Panc1 (cell line): ENCODE data around the gene NR2F6. TPM values are rescaled to one million over a fixed set of nuclear protein-coding genes. Genes with fewer than 3 reads are reported as not detected.

ENCODE experiments used
- ATAC-seq: fragments of 200-7000 bp; cut with Tn5 transposase; 2 replicates; pipeline ENCODE4 v1.9.1; 2020; ENCODE audit warnings: mild to moderate bottlenecking, moderate library complexity
- BruUV-seq: library from RNA; stranded (reverse); fragments of 400-500 nt; replicated peaks from 2 replicates; lab custom pipeline; 2021; lab: Mats Ljungman, UMichigan
- CTCF ChIA-PET: fragments of 300-600 bp; sonication (Branson Sonifier 250); formaldehyde crosslinking; loops from one replicate; lab custom pipeline; 2022; ENCODE audit warnings: antibody characterized with exemption; lab: Charles Lee
- POLR2A ChIA-PET: fragments of 300-600 bp; sonication (Branson Sonifier 250); formaldehyde crosslinking; loops from one replicate; lab custom pipeline; 2022; ENCODE audit warnings: antibody characterized with exemption; lab: Charles Lee
- DNase-seq: peaks from one replicate; pipeline ENCODE4 v3.0.0-alpha.2; 2010; ENCODE audit warnings: low read depth, low spot score
- H3K27ac ChIP-seq: 2 replicates; pipeline ENCODE4 v1.5.1; 2011; ENCODE audit warnings: mild to moderate bottlenecking, low read length, inconsistent platforms
- H3K27me3 ChIP-seq: fragments of 200-500 bp; sonication (Bioruptor generic); 2 replicates; pipeline ENCODE4 v1.6.0; 2014; ENCODE audit warnings: low read length, inconsistent platforms; ENCODE audit not compliant: control insufficient read depth, insufficient read depth
- H3K36me3 ChIP-seq: fragments of 200-500 bp; sonication (Bioruptor generic); 2 replicates; pipeline ENCODE4 v1.5.1; 2014; ENCODE audit warnings: inconsistent platforms, mild to moderate bottlenecking, low read length, moderate library complexity; ENCODE audit not compliant: control insufficient read depth, insufficient read depth
- H3K4me1 ChIP-seq: 2 replicates; pipeline ENCODE4 v1.5.1; 2011; ENCODE audit warnings: inconsistent platforms, mild to moderate bottlenecking, low read length, moderate library complexity; ENCODE audit not compliant: control insufficient read depth, insufficient read depth
- H3K4me3 ChIP-seq, 2 experiments: 2 replicates each; pipeline ENCODE4 v1.5.1; 2011 to 2012; ENCODE audit warnings: low read depth in 2 of 2, low read length in 2 of 2, mild to moderate bottlenecking in 2 of 2, inconsistent platforms in 1 of 2, moderate library complexity in 1 of 2
- H3K9me3 ChIP-seq: fragments of 200-500 bp; sonication (Bioruptor generic); 2 replicates; pipeline ENCODE4 v1.5.1; 2014; ENCODE audit warnings: low read depth, mild to moderate bottlenecking, inconsistent platforms, low read length, moderate library complexity; ENCODE audit not compliant: control insufficient read depth, insufficient read depth
- CTCF ChIP-seq: fragments of 450-650 bp; IDR thresholded peaks from 2 replicates; pipeline ENCODE4 v1.5.1; 2017; ENCODE audit warnings: mild to moderate bottlenecking
- POLR2AphosphoS5 ChIP-seq: IDR thresholded peaks from 2 replicates; pipeline ENCODE4 v1.6.1; 2012; ENCODE audit warnings: mild to moderate bottlenecking, low read depth, low read length, moderate library complexity
- REST ChIP-seq, 2 experiments: IDR thresholded peaks; 2 replicates each; pipeline ENCODE4 v1.6.1; 2011 to 2012; ENCODE audit warnings: low read depth in 2 of 2, control low read depth in 1 of 2, low read length in 1 of 2, mild to moderate bottlenecking in 1 of 2, moderate library complexity in 1 of 2; ENCODE audit not compliant: insufficient read depth in 1 of 2
- SIN3A ChIP-seq: IDR thresholded peaks from 2 replicates; pipeline ENCODE4 v1.6.1; 2012; ENCODE audit warnings: low read depth, mild to moderate bottlenecking, low read length, moderate library complexity, borderline replicate concordance; ENCODE audit not compliant: insufficient read depth
- TCF7L2 ChIP-seq: IDR thresholded peaks from 2 replicates; pipeline ENCODE4 v1.6.1; 2011; ENCODE audit warnings: mild to moderate bottlenecking, low read depth, low read length, inconsistent platforms
- in situ Hi-C: cut with HindIII; loops from 2 replicates; pipeline ENCODE4 v1.10.0; 2016; ENCODE audit warnings: low sequenced_read_pairs, low pct_unique_long_range_greater_than_20kb
- intact Hi-C: fragments of 100-400 bp; cut with micrococcal nuclease; formaldehyde crosslinking; loops from one replicate; pipeline ENCODE4 v1.10.0; 2022; ENCODE audit not compliant: unreplicated experiment
- total RNA-seq: library from RNA; stranded (reverse); gene quantifications from one replicate; pipeline ENCODE4 v1.2.1, GENCODE V29; 2021; ENCODE audit not compliant: unreplicated experiment

Gene NR2F6
- total RNA-seq, 1 experiment from 2014 or later, result 173 TPM

GRCh38 chr19:17243211-17243829, 2.4 kb downstream of the NR2F6 start:
- TSS peak; percentile 61 for BruUV-seq
- ChIA-PET POLR2A (interaction anchor here (1.0 kb wide), 1 partner anchor 16 kb away, joined by 3 read pairs; no protein-coding TSS in a partner anchor), CTCF (interaction anchor here (0.7 kb wide), 1 partner anchor 434 kb away, joined by 9 read pairs; no protein-coding TSS in a partner anchor)
- TF ChIP-seq SIN3A, result no peak
- TF ChIP-seq REST (IDR thresholded peaks at IDR 0.05; ENCODE audit: insufficient read depth in 1 of 2, low read depth in 2 of 2, low read length in 1 of 2), result no peak
- no peak for TF ChIP-seq TCF7L2
- TF ChIP-seq POLR2AphosphoS5, result no peak
- no peak for TF ChIP-seq CTCF
- peak overlapping the region; percentile 91 for H3K27ac ChIP-seq
- peaks cover 51% of the 10 kb centered on the region for H3K4me1 ChIP-seq
- H3K4me3 ChIP-seq, result peak overlapping the region; percentile 83 to 84
- no peaks in the 10 kb centered on the region for H3K27me3 ChIP-seq
- in situ Hi-C loops (no loop called here), intact Hi-C loops (no loop called here)
- H3K9me3 ChIP-seq, result no peaks in the 10 kb centered on the region
- ATAC-seq (no peak), DNase-seq (no peak)
- H3K36me3 ChIP-seq, result peaks cover 5% of the 10 kb centered on the region

- POLR2A ChIA-PET, result interaction anchor here (1.0 kb wide), 1 partner anchor 17 kb away, joined by 3 read pairs; no protein-coding TSS in a partner anchor
- Histone ChIP-seq H3K27ac (peak overlapping the region; percentile 91), H3K4me3 (peak overlapping the region; percentile 83 to 84), H3K4me1 (peaks cover 51% of the 10 kb centered on the region), H3K36me3 (peaks cover 5% of the 10 kb centered on the region), H3K27me3 (no peaks in the 10 kb centered on the region), H3K9me3 (no peaks in the 10 kb centered on the region)
- TF ChIP-seq TCF7L2, result 0 out of 2 replicates have a peak, but pooled peaks have one; percentile 32
- TF ChIP-seq SIN3A, result no peak
- no TSS peak for BruUV-seq
- in situ Hi-C loops (no loop called here), intact Hi-C loops (no loop called here)
- CTCF ChIA-PET, result interaction anchor here (0.6 kb wide), 1 partner anchor 63 kb away, joined by 6 read pairs; no protein-coding TSS in a partner anchor
- no peak for DNase-seq
- ATAC-seq, result no peak
Observed at GRCh38 chr19:17242431-17243208, 3.1 kb downstream of the NR2F6 start.
